Muscle layer of duodenum (tissue), 2 donors: Measurements from ENCODE around the gene RAB40A.

ENCODE experiments used
- H3K27ac ChIP-seq: one replicate; pipeline ENCODE4 v1.7.0; 2013; ENCODE audit warnings: mild to moderate bottlenecking, low read length
- H3K27me3 ChIP-seq: one replicate; pipeline ENCODE4 v1.7.0; 2013; ENCODE audit warnings: low read depth, mild to moderate bottlenecking, control low read depth, low read length
- H3K36me3 ChIP-seq, 2 donors: one replicate each; pipeline ENCODE4 v1.7.0; 2013; ENCODE audit warnings: low read length in 2 of 2, control low read depth in 1 of 2, mild to moderate bottlenecking in 1 of 2; ENCODE audit not compliant: insufficient read depth in 2 of 2, control insufficient read depth in 1 of 2
- H3K4me1 ChIP-seq, 2 donors: one replicate each; pipeline ENCODE4 v1.7.0; 2013; ENCODE audit warnings: low read length in 2 of 2, mild to moderate bottlenecking in 2 of 2, control low read depth in 1 of 2, moderate library complexity in 1 of 2; ENCODE audit not compliant: insufficient read depth in 2 of 2, control insufficient read depth in 1 of 2
- H3K4me3 ChIP-seq, 2 donors: one replicate each; pipeline ENCODE4 v1.7.0; 2013; ENCODE audit warnings: low read length in 2 of 2, low read depth in 1 of 2, mild to moderate bottlenecking in 1 of 2
- H3K9me3 ChIP-seq, 2 donors: one replicate each; pipeline ENCODE4 v1.7.0; 2013; ENCODE audit warnings: low read length in 2 of 2, control low read depth in 1 of 2, mild to moderate bottlenecking in 1 of 2; ENCODE audit not compliant: control insufficient read depth in 1 of 2
- donor health status: healthy.

RAB40A gene

GRCh38 chrX:103539695-103540094 is 20.4 kb upstream of the RAB40A start:
- Histone ChIP-seq H3K4me3 (no peak overlapping the region), H3K27ac (peak overlapping the region; percentile 29), H3K27me3 (no peaks in the 10 kb centered on the region), H3K4me1 (no peaks in the 10 kb centered on the region), H3K36me3 (no peaks in the 10 kb centered on the region), H3K9me3 (no peaks in the 10 kb centered on the region)

GRCh38 chrX:103538728-103539127 is 19.4 kb upstream of the RAB40A start:
- H3K4me3 ChIP-seq, result no peak overlapping the region
- no peaks in the 10 kb centered on the region for H3K36me3 ChIP-seq
- H3K4me1 ChIP-seq, result no peaks in the 10 kb centered on the region
- no peaks in the 10 kb centered on the region for H3K27me3 ChIP-seq
- H3K9me3 ChIP-seq, result no peaks in the 10 kb centered on the region
- H3K27ac ChIP-seq, result no peak overlapping the region

GRCh38 chrX:103537871-103538387 is 18.6 kb upstream of the RAB40A start:
- H3K36me3 ChIP-seq, result no peaks in the 10 kb centered on the region
- no peak overlapping the region for H3K4me3 ChIP-seq
- H3K27ac ChIP-seq, result no peak overlapping the region
- no peaks in the 10 kb centered on the region for H3K9me3 ChIP-seq
- H3K4me1 ChIP-seq, result no peaks in the 10 kb centered on the region
- H3K27me3 ChIP-seq, result no peaks in the 10 kb centered on the region

GRCh38 chrX:103536732-103537131 is 17.4 kb upstream of the RAB40A start:
- no peaks in the 10 kb centered on the region for H3K9me3 ChIP-seq
- H3K27ac ChIP-seq, result no peak overlapping the region
- no peaks in the 10 kb centered on the region for H3K27me3 ChIP-seq
- no peaks in the 10 kb centered on the region for H3K4me1 ChIP-seq
- no peaks in the 10 kb centered on the region for H3K36me3 ChIP-seq
- H3K4me3 ChIP-seq, result no peak overlapping the region

GRCh38 chrX:103536071-103536470 is 16.8 kb upstream of the RAB40A start:
- Histone ChIP-seq H3K27me3 (no peaks in the 10 kb centered on the region), H3K36me3 (no peaks in the 10 kb centered on the region), H3K4me3 (no peak overlapping the region), H3K4me1 (no peaks in the 10 kb centered on the region), H3K9me3 (no peaks in the 10 kb centered on the region), H3K27ac (no peak overlapping the region)

- Histone ChIP-seq H3K4me1 (no peaks in the 10 kb centered on the region), H3K36me3 (no peaks in the 10 kb centered on the region), H3K27me3 (no peaks in the 10 kb centered on the region), H3K9me3 (no peaks in the 10 kb centered on the region), H3K27ac (no peak overlapping the region), H3K4me3 (no peak overlapping the region)
Observed at GRCh38 chrX:103535206-103535605, 15.9 kb upstream of the RAB40A start.

GRCh38 chrX:103533511-103534216 is 14.4 kb upstream of the RAB40A start:
- Histone ChIP-seq H3K27ac (no peak overlapping the region), H3K9me3 (no peaks in the 10 kb centered on the region), H3K27me3 (no peaks in the 10 kb centered on the region), H3K4me1 (no peaks in the 10 kb centered on the region), H3K4me3 (peak overlapping the region; percentile 60 to 74), H3K36me3 (no peaks in the 10 kb centered on the region)

GRCh38 chrX:103531002-103531401 is 11.7 kb upstream of the RAB40A start:
- H3K4me1 ChIP-seq, result no peaks in the 10 kb centered on the region
- no peak overlapping the region for H3K27ac ChIP-seq
- no peaks in the 10 kb centered on the region for H3K36me3 ChIP-seq
- H3K27me3 ChIP-seq, result no peaks in the 10 kb centered on the region
- H3K4me3 ChIP-seq, result no peak overlapping the region
- H3K9me3 ChIP-seq, result no peaks in the 10 kb centered on the region

GRCh38 chrX:103530545-103530944 is 11.3 kb upstream of the RAB40A start:
- Histone ChIP-seq H3K4me1 (no peaks in the 10 kb centered on the region), H3K27me3 (no peaks in the 10 kb centered on the region), H3K4me3 (no peak overlapping the region), H3K36me3 (no peaks in the 10 kb centered on the region), H3K27ac (no peak overlapping the region), H3K9me3 (no peaks in the 10 kb centered on the region)

- no peak overlapping the region for H3K27ac ChIP-seq
- no peaks in the 10 kb centered on the region for H3K9me3 ChIP-seq
- H3K4me1 ChIP-seq, result no peaks in the 10 kb centered on the region
- H3K36me3 ChIP-seq, result no peaks in the 10 kb centered on the region
- no peak overlapping the region for H3K4me3 ChIP-seq
- no peaks in the 10 kb centered on the region for H3K27me3 ChIP-seq
Observed at GRCh38 chrX:103529550-103529949, 10.3 kb upstream of the RAB40A start.

- Histone ChIP-seq H3K27me3 (no peaks in the 10 kb centered on the region), H3K36me3 (no peaks in the 10 kb centered on the region), H3K9me3 (no peaks in the 10 kb centered on the region), H3K4me1 (no peaks in the 10 kb centered on the region), H3K27ac (no peak overlapping the region), H3K4me3 (no peak overlapping the region)
Observed at GRCh38 chrX:103524747-103525146, 5.5 kb upstream of the RAB40A start.

GRCh38 chrX:103523605-103524004 is 4.3 kb upstream of the RAB40A start:
- Histone ChIP-seq H3K36me3 (no peaks in the 10 kb centered on the region), H3K27ac (no peak overlapping the region), H3K4me3 (no peak overlapping the region), H3K27me3 (no peaks in the 10 kb centered on the region), H3K4me1 (no peaks in the 10 kb centered on the region), H3K9me3 (no peaks in the 10 kb centered on the region)
